Right atrium auricular region (tissue), 2 donors: ENCODE measurements around the gene CNST. TPM values are rescaled to one million over a fixed set of nuclear protein-coding genes. Genes with fewer than 3 reads are reported as not detected.

Experiments
- DNase-seq: peaks from one replicate; pipeline ENCODE4 v3.0.0-alpha.2; 2019; ENCODE audit warnings: low spot score
- H3K27ac ChIP-seq, 2 donors: fragments of 200-600 bp; sonication (generic); 1 replicate in 1 of 2; 2 replicates in 1 of 2; pipeline ENCODE4 v1.5.1; 2016 to 2019
- H3K27me3 ChIP-seq, 2 donors: fragments of 200-600 bp; sonication (generic); one replicate each; pipeline versions ENCODE4 v1.5.1 to v1.6.0; 2017 to 2019
- H3K36me3 ChIP-seq: fragments of 200-600 bp; sonication (generic); one replicate; pipeline ENCODE4 v1.5.1; 2016
- H3K4me1 ChIP-seq, 2 donors: fragments of 200-600 bp; sonication (generic); one replicate each; pipeline versions ENCODE4 v1.5.1 to v1.6.0; 2017 to 2019
- H3K4me3 ChIP-seq, 2 donors: fragments of 200-600 bp; sonication (generic); 1 replicate in 1 of 2; 2 replicates in 1 of 2; pipeline ENCODE4 v1.5.1; 2017 to 2019; ENCODE audit warnings: mild to moderate bottlenecking in 1 of 2, moderate library complexity in 1 of 2
- H3K9me3 ChIP-seq, 2 donors: fragments of 200-600 bp; sonication (generic); one replicate each; pipeline ENCODE4 v1.5.1; 2019
- total RNA-seq, 2 donors: library from RNA; depleted of rRNA; stranded (reverse); fragments of >200 nt; gene quantifications; one replicate each; pipeline ENCODE4 v1.1.0, GENCODE V29; 2016
- TF ChIP-seq, protein P1 (sequence below), 2 donors: fragments of 200-600 bp; sonication (generic); IDR thresholded peaks; one replicate each; pipeline ENCODE4 v1.5.1; 2019; ENCODE audit warnings: antibody characterized with exemption in 2 of 2

The CNST gene
- total RNA-seq, 2 donors from 2014 or later, result 15.6 to 19.0 TPM

GRCh38 chr1:246640747-246641146, 74.5 kb downstream of the CNST start:
- Histone ChIP-seq H3K4me3 (no peak overlapping the region), H3K27ac (no peak overlapping the region), H3K36me3 (peaks cover 28% of the 10 kb centered on the region), H3K4me1 (peaks cover 0 to 14% of the 10 kb centered on the region in 2 donors), H3K9me3 (no peaks in the 10 kb centered on the region), H3K27me3 (no peaks in the 10 kb centered on the region)
- DNase-seq, result no peak
- TF ChIP-seq, protein P1, sequence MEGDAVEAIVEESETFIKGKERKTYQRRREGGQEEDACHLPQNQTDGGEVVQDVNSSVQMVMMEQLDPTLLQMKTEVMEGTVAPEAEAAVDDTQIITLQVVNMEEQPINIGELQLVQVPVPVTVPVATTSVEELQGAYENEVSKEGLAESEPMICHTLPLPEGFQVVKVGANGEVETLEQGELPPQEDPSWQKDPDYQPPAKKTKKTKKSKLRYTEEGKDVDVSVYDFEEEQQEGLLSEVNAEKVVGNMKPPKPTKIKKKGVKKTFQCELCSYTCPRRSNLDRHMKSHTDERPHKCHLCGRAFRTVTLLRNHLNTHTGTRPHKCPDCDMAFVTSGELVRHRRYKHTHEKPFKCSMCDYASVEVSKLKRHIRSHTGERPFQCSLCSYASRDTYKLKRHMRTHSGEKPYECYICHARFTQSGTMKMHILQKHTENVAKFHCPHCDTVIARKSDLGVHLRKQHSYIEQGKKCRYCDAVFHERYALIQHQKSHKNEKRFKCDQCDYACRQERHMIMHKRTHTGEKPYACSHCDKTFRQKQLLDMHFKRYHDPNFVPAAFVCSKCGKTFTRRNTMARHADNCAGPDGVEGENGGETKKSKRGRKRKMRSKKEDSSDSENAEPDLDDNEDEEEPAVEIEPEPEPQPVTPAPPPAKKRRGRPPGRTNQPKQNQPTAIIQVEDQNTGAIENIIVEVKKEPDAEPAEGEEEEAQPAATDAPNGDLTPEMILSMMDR (IDR thresholded peaks at IDR 0.05), result no peak

DNA sequence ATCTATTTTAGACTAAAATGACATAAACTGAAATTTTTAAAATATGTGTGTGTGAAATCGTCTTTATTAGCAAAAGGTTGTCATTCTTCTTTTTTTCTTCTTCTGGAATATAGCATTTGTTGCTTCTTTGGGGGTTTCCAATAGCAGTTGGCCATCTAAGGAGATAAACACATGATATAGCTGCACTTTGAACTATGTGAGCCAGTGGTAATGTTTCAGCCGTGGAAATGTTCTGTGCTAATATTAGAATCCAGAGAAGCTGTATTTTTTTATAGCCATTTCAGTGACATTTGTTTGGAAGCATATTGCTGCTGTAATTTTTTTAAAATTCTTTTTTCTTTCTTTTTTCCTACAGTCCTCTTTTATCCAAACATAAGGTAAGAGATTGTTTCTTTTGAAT, 75.1 kb downstream of the CNST start:
- no peaks in the 10 kb centered on the region for H3K9me3 ChIP-seq
- peaks cover 26% of the 10 kb centered on the region for H3K36me3 ChIP-seq
- peak overlapping the region in 1 of 2 donors; percentile 35 for H3K27ac ChIP-seq
- H3K4me1 ChIP-seq, result peaks cover 0 to 14% of the 10 kb centered on the region in 2 donors
- DNase-seq, result no peak
- no peak overlapping the region for H3K4me3 ChIP-seq
- no peaks in the 10 kb centered on the region for H3K27me3 ChIP-seq
- TF ChIP-seq, protein P1 (IDR thresholded peaks at IDR 0.05), result no peak

DNA sequence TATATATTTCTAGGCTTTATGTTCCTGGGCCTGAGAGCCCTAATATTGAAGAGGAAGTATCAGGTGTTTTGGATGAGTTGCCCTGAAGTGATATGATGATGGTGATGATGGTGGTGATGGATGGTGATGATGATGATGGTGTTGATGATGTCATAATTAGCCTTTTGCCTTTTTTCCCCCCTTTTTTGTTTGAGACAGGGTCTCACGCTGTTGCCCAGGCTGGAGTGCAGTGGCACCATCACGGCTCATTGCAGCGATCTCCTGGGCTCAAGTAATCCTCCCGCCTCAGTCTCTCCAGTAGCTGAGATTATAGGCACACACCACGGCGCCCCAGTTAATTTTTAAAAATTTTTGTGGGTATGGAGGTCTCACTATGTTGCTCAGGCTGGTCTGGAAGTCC, 76.5 kb downstream of the CNST start:
- DNase-seq, result no peak
- Histone ChIP-seq H3K27me3 (no peaks in the 10 kb centered on the region), H3K4me1 (peaks cover 0 to 23% of the 10 kb centered on the region in 2 donors), H3K4me3 (no peak overlapping the region), H3K27ac (no peak overlapping the region), H3K9me3 (no peaks in the 10 kb centered on the region), H3K36me3 (peaks cover 24% of the 10 kb centered on the region)
- TF ChIP-seq, protein P1 (IDR thresholded peaks at IDR 0.05), result no peak

- peak overlapping the region; percentile 68 to 70 for H3K27ac ChIP-seq
- TF ChIP-seq, protein P1 (IDR thresholded peaks at IDR 0.05), result peak; percentile 60 to 75
- H3K4me1 ChIP-seq, result peaks cover 0 to 9% of the 10 kb centered on the region in 2 donors
- peaks cover 28% of the 10 kb centered on the region for H3K36me3 ChIP-seq
- H3K9me3 ChIP-seq, result no peaks in the 10 kb centered on the region
- DNase-seq, result peak; percentile 68
- peak overlapping the region; percentile 7 to 34 for H3K4me3 ChIP-seq
- H3K27me3 ChIP-seq, result no peaks in the 10 kb centered on the region
Measured at GRCh38 chr1:246647113-246647512, 80.9 kb downstream of the CNST start.

- peak overlapping the region; percentile 68 to 70 for H3K27ac ChIP-seq
Measured at GRCh38 chr1:246647513-246647912, 81.3 kb downstream of the CNST start.

More at GRCh38 chr1:246647513-246647912, 81.3 kb downstream of the CNST start:
- Histone ChIP-seq H3K4me1 (peaks cover 0 to 9% of the 10 kb centered on the region in 2 donors), H3K36me3 (peaks cover 28% of the 10 kb centered on the region), H3K27me3 (no peaks in the 10 kb centered on the region), H3K9me3 (no peaks in the 10 kb centered on the region), H3K4me3 (peak overlapping the region; percentile 7 to 34)
- no peak for DNase-seq
- TF ChIP-seq, protein P1 (IDR thresholded peaks at IDR 0.05), result no peak
